ENCODE results near the gene IQCE. TPM values are rescaled to one million over a fixed set of nuclear protein-coding genes. Genes with fewer than 3 reads are reported as not detected.

The IQCE gene
- total and polyA plus RNA-seq, 10 of the 15 experiments (the other 5 are each of a cell fraction or from before 2014, with no cell fraction given): 0.37 to 8.1 (median 3.7) TPM

DNA sequence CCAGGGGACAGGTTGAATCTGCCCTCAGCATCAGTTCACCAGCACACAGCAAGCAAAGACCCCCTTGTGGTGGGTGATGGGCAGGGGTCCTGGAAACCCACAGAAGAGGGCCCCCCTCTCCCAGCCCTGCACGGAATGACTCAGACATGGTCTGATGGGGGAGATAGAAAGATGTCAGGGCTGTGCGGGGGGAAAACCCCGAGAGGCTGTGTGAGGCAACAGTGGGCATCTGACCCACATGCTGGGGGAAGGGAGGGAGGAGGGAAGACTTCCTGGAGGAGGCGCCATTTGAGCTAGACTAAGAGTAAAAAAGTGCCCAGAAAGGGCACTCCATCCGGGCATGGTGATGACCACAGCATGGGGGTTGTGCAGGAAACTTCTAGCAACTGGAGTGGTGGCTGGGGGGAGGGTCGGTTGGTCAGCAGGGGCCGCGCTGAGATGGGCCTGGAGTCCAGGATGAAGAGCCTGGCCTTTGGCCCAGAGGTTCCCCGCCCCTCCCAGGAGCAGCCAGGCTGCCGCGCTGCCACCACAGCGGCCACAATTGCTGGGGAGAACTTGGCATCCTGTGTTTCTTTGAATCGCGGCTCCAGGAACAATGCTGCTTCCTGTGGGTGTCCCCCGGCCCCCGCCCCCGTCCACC lies 36.7 kb upstream of the IQCE start (continued):
- TF ChIP-seq EED (IDR thresholded peaks at IDR 0.05; ENCODE audit: low read depth) (no peak), YY1 (IDR thresholded peaks at IDR 0.05; ENCODE audit: low read depth, low read length) (no peak), TCF12 (IDR thresholded peaks at IDR 0.05; ENCODE audit: low read depth, low read length) (0 out of 2 replicates have a peak, but pooled peaks have one; percentile 13), MXI1 (IDR thresholded peaks at IDR 0.05; ENCODE audit: low read depth, low read length) (no peak), BCL11A (IDR thresholded peaks at IDR 0.05; ENCODE audit: low read depth, low read length) (peak; percentile 42; the same call in 1 of the 2 replicates), ZNF217 (IDR thresholded peaks at IDR 0.05) (no peak), MYC (IDR thresholded peaks at IDR 0.05; ENCODE audit: insufficient read depth, insufficient read length, insufficient replicate concordance, low read length, severe bottlenecking) (no peak), IKZF1 (conservative IDR thresholded peaks at IDR 0.05) (peak; percentile 42; the same call in 1 of the 2 replicates), TARDBP (IDR thresholded peaks at IDR 0.05; ENCODE audit: borderline replicate concordance) (no peak)
- TF ChIP-seq, protein P1, sequence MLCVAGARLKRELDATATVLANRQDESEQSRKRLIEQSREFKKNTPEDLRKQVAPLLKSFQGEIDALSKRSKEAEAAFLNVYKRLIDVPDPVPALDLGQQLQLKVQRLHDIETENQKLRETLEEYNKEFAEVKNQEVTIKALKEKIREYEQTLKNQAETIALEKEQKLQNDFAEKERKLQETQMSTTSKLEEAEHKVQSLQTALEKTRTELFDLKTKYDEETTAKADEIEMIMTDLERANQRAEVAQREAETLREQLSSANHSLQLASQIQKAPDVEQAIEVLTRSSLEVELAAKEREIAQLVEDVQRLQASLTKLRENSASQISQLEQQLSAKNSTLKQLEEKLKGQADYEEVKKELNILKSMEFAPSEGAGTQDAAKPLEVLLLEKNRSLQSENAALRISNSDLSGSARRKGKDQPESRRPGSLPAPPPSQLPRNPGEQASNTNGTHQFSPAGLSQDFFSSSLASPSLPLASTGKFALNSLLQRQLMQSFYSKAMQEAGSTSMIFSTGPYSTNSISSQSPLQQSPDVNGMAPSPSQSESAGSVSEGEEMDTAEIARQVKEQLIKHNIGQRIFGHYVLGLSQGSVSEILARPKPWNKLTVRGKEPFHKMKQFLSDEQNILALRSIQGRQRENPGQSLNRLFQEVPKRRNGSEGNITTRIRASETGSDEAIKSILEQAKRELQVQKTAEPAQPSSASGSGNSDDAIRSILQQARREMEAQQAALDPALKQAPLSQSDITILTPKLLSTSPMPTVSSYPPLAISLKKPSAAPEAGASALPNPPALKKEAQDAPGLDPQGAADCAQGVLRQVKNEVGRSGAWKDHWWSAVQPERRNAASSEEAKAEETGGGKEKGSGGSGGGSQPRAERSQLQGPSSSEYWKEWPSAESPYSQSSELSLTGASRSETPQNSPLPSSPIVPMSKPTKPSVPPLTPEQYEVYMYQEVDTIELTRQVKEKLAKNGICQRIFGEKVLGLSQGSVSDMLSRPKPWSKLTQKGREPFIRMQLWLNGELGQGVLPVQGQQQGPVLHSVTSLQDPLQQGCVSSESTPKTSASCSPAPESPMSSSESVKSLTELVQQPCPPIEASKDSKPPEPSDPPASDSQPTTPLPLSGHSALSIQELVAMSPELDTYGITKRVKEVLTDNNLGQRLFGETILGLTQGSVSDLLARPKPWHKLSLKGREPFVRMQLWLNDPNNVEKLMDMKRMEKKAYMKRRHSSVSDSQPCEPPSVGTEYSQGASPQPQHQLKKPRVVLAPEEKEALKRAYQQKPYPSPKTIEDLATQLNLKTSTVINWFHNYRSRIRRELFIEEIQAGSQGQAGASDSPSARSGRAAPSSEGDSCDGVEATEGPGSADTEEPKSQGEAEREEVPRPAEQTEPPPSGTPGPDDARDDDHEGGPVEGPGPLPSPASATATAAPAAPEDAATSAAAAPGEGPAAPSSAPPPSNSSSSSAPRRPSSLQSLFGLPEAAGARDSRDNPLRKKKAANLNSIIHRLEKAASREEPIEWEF (IDR thresholded peaks at IDR 0.05; ENCODE audit: insufficient replicate concordance, low read depth, low read length): no peak
- TF ChIP-seq, protein P2, sequence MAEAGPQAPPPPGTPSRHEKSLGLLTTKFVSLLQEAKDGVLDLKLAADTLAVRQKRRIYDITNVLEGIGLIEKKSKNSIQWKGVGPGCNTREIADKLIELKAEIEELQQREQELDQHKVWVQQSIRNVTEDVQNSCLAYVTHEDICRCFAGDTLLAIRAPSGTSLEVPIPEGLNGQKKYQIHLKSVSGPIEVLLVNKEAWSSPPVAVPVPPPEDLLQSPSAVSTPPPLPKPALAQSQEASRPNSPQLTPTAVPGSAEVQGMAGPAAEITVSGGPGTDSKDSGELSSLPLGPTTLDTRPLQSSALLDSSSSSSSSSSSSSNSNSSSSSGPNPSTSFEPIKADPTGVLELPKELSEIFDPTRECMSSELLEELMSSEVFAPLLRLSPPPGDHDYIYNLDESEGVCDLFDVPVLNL (IDR thresholded peaks at IDR 0.05; ENCODE audit: low read depth, low read length): no peak
- TF ChIP-seq, protein P3, sequence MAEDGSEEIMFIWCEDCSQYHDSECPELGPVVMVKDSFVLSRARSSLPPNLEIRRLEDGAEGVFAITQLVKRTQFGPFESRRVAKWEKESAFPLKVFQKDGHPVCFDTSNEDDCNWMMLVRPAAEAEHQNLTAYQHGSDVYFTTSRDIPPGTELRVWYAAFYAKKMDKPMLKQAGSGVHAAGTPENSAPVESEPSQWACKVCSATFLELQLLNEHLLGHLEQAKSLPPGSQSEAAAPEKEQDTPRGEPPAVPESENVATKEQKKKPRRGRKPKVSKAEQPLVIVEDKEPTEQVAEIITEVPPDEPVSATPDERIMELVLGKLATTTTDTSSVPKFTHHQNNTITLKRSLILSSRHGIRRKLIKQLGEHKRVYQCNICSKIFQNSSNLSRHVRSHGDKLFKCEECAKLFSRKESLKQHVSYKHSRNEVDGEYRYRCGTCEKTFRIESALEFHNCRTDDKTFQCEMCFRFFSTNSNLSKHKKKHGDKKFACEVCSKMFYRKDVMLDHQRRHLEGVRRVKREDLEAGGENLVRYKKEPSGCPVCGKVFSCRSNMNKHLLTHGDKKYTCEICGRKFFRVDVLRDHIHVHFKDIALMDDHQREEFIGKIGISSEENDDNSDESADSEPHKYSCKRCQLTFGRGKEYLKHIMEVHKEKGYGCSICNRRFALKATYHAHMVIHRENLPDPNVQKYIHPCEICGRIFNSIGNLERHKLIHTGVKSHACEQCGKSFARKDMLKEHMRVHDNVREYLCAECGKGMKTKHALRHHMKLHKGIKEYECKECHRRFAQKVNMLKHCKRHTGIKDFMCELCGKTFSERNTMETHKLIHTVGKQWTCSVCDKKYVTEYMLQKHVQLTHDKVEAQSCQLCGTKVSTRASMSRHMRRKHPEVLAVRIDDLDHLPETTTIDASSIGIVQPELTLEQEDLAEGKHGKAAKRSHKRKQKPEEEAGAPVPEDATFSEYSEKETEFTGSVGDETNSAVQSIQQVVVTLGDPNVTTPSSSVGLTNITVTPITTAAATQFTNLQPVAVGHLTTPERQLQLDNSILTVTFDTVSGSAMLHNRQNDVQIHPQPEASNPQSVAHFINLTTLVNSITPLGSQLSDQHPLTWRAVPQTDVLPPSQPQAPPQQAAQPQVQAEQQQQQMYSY (CRISPR knock-in tag; IDR thresholded peaks at IDR 0.05): no peak
- TF ChIP-seq, protein P4, sequence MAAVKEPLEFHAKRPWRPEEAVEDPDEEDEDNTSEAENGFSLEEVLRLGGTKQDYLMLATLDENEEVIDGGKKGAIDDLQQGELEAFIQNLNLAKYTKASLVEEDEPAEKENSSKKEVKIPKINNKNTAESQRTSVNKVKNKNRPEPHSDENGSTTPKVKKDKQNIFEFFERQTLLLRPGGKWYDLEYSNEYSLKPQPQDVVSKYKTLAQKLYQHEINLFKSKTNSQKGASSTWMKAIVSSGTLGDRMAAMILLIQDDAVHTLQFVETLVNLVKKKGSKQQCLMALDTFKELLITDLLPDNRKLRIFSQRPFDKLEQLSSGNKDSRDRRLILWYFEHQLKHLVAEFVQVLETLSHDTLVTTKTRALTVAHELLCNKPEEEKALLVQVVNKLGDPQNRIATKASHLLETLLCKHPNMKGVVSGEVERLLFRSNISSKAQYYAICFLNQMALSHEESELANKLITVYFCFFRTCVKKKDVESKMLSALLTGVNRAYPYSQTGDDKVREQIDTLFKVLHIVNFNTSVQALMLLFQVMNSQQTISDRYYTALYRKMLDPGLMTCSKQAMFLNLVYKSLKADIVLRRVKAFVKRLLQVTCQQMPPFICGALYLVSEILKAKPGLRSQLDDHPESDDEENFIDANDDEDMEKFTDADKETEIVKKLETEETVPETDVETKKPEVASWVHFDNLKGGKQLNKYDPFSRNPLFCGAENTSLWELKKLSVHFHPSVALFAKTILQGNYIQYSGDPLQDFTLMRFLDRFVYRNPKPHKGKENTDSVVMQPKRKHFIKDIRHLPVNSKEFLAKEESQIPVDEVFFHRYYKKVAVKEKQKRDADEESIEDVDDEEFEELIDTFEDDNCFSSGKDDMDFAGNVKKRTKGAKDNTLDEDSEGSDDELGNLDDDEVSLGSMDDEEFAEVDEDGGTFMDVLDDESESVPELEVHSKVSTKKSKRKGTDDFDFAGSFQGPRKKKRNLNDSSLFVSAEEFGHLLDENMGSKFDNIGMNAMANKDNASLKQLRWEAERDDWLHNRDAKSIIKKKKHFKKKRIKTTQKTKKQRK (IDR thresholded peaks at IDR 0.05; ENCODE audit: low read depth, low read length): no peak
- TF ChIP-seq, protein P5, sequence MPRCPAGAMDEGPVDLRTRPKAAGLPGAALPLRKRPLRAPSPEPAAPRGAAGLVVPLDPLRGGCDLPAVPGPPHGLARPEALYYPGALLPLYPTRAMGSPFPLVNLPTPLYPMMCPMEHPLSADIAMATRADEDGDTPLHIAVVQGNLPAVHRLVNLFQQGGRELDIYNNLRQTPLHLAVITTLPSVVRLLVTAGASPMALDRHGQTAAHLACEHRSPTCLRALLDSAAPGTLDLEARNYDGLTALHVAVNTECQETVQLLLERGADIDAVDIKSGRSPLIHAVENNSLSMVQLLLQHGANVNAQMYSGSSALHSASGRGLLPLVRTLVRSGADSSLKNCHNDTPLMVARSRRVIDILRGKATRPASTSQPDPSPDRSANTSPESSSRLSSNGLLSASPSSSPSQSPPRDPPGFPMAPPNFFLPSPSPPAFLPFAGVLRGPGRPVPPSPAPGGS (IDR thresholded peaks at IDR 0.05; ENCODE audit: borderline replicate concordance, insufficient read depth, low read depth, low read length, poor library complexity, severe bottlenecking): peak; percentile 18
